ENCODE data around the gene PDE6H.

DNA sequence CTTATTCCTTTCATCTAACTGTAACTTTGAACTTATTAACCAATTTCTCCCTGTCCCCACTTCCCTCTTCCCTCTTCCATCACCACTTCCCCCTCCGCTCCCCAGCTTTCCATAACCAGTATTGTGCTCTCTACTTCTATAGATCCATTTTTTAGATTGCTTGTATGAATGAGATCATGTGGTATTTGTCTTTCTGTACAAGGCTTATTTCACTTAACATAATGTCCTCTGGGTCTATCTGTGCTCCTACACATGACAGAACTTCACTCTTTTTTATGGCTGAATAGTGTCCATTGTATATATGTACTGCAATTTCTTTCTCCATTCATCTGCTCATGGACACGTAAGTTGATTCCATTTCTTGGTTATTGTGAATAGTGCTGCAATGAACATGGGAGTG, 48.9 kb upstream of the PDE6H start:
- TF ChIP-seq, protein P1, sequence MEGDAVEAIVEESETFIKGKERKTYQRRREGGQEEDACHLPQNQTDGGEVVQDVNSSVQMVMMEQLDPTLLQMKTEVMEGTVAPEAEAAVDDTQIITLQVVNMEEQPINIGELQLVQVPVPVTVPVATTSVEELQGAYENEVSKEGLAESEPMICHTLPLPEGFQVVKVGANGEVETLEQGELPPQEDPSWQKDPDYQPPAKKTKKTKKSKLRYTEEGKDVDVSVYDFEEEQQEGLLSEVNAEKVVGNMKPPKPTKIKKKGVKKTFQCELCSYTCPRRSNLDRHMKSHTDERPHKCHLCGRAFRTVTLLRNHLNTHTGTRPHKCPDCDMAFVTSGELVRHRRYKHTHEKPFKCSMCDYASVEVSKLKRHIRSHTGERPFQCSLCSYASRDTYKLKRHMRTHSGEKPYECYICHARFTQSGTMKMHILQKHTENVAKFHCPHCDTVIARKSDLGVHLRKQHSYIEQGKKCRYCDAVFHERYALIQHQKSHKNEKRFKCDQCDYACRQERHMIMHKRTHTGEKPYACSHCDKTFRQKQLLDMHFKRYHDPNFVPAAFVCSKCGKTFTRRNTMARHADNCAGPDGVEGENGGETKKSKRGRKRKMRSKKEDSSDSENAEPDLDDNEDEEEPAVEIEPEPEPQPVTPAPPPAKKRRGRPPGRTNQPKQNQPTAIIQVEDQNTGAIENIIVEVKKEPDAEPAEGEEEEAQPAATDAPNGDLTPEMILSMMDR (IDR thresholded peaks at IDR 0.05; ENCODE audit: extremely low read depth in 1 of 2, insufficient read depth in 1 of 2, low read depth in 1 of 2, low read length in 2 of 2) = no peak
- no peak for TF ChIP-seq EZH2 (IDR thresholded peaks at IDR 0.05; ENCODE audit: borderline replicate concordance, low read depth, low read length, severe bottlenecking)
- no peak for TF ChIP-seq POLR2AphosphoS5 (IDR thresholded peaks at IDR 0.05; ENCODE audit: insufficient read depth, low read depth, low read length)
- TF ChIP-seq FOS (IDR thresholded peaks at IDR 0.05; ENCODE audit: borderline replicate concordance, insufficient read depth, low read length) = no peak
- TF ChIP-seq POLR2A (IDR thresholded peaks at IDR 0.05; ENCODE audit: low read depth, low read length) = no peak
- TF ChIP-seq, protein P2, sequence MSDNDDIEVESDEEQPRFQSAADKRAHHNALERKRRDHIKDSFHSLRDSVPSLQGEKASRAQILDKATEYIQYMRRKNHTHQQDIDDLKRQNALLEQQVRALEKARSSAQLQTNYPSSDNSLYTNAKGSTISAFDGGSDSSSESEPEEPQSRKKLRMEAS (IDR thresholded peaks at IDR 0.05; ENCODE audit: insufficient read depth, insufficient read length) = no peak
- no peak for TF ChIP-seq GATA2 (IDR thresholded peaks at IDR 0.05; ENCODE audit: insufficient read depth, insufficient read length, low read depth, low read length)
